Neural progenitor cell (in vitro differentiated cells): ENCODE results near the gene PRDM11. TPM values are rescaled to one million over a fixed set of nuclear protein-coding genes. Genes with fewer than 3 reads are reported as not detected.

Source experiments
- DNase-seq: peaks from one replicate; pipeline ENCODE4 v3.0.0-alpha.2; 2016; ENCODE audit warnings: low spot score
- H2AFZ ChIP-seq: fragments of 200-600 bp; sonication (generic); replicated peaks from 2 replicates; pipeline ENCODE4 v1.6.1; 2016; ENCODE audit warnings: antibody characterized with exemption
- H3F3A ChIP-seq: fragments of 200-600 bp; sonication (generic); 2 replicates; pipeline ENCODE4 v1.6.1; 2016; ENCODE audit warnings: antibody characterized with exemption, low read depth
- H3K27ac ChIP-seq: fragments of 200-600 bp; sonication (generic); 2 replicates; pipeline ENCODE4 v1.5.1; 2016; ENCODE audit warnings: mild to moderate bottlenecking
- H3K27me3 ChIP-seq: fragments of 200-600 bp; sonication (generic); 2 replicates; pipeline ENCODE4 v1.6.1; 2016; ENCODE audit warnings: mild to moderate bottlenecking, moderate library complexity
- H3K36me3 ChIP-seq: fragments of 200-600 bp; sonication (generic); 2 replicates; pipeline ENCODE4 v1.5.1; 2016
- H3K4me1 ChIP-seq: fragments of 200-600 bp; sonication (generic); 2 replicates; pipeline ENCODE4 v1.6.1; 2016; ENCODE audit warnings: mixed run types
- H3K4me2 ChIP-seq: fragments of 200-600 bp; sonication (generic); 2 replicates; pipeline ENCODE4 v1.6.1; 2016
- H3K4me3 ChIP-seq: fragments of 200-600 bp; sonication (generic); 2 replicates; pipeline ENCODE4 v1.5.1; 2016
- H3K79me2 ChIP-seq: fragments of 200-600 bp; sonication (generic); 2 replicates; pipeline ENCODE4 v1.6.1; 2016; ENCODE audit warnings: low read depth
- H3K9ac ChIP-seq: fragments of 200-600 bp; sonication (generic); 2 replicates; pipeline ENCODE4 v1.6.1; 2016
- H3K9me3 ChIP-seq: fragments of 200-600 bp; sonication (generic); 2 replicates; pipeline ENCODE4 v1.5.1; 2016; ENCODE audit warnings: low read depth
- H4K20me1 ChIP-seq: fragments of 200-600 bp; sonication (generic); 2 replicates; pipeline ENCODE4 v1.6.1; 2016; ENCODE audit warnings: low read depth
- H3K27ac Mint-ChIP-seq: 3 replicates; pipeline ENCODE4 v1.8.0; 2021; ENCODE audit warnings: mixed read lengths
- H3K27me3 Mint-ChIP-seq: 2 replicates; pipeline ENCODE4 v1.8.0; 2022; ENCODE audit warnings: low read depth, mild to moderate bottlenecking, inconsistent platforms, moderate library complexity, mixed read lengths; ENCODE audit not compliant: insufficient read depth
- H3K36me3 Mint-ChIP-seq: 3 replicates; pipeline ENCODE4 v1.8.0; 2021; ENCODE audit warnings: mixed read lengths
- H3K4me1 Mint-ChIP-seq: 3 replicates; pipeline ENCODE4 v1.8.0; 2021; ENCODE audit warnings: mixed read lengths
- H3K4me3 Mint-ChIP-seq: 3 replicates; pipeline ENCODE4 v1.8.0; 2021; ENCODE audit warnings: mild to moderate bottlenecking, moderate library complexity, mixed read lengths
- H3K9me3 Mint-ChIP-seq: 3 replicates; pipeline ENCODE4 v1.8.0; 2020; ENCODE audit warnings: mixed read lengths
- EZH2 ChIP-seq: fragments of 200-600 bp; sonication (generic); IDR thresholded peaks from 2 replicates; pipeline ENCODE4 v1.6.1; 2017; ENCODE audit warnings: antibody characterized with exemption, mild to moderate bottlenecking, moderate library complexity
- EZH2phosphoT487 ChIP-seq: fragments of 200-600 bp; sonication (generic); IDR thresholded peaks from 2 replicates; pipeline ENCODE4 v1.6.1; 2017; ENCODE audit warnings: antibody characterized with exemption
- total RNA-seq: library from RNA; depleted of rRNA; stranded (reverse); fragments of >200 nt; gene quantifications from 2 replicates; pipeline ENCODE4 v1.2.3, GENCODE V29; 2015; ENCODE audit warnings: low replicate concordance
- TF ChIP-seq, protein P1 (sequence below): fragments of 200-600 bp; sonication (generic); IDR thresholded peaks from 2 replicates; pipeline ENCODE4 v1.5.1; 2017; ENCODE audit warnings: antibody characterized with exemption, mild to moderate bottlenecking

PRDM11 gene
- total RNA-seq, 1 donor from 2014 or later, result 1.8 TPM

DNA sequence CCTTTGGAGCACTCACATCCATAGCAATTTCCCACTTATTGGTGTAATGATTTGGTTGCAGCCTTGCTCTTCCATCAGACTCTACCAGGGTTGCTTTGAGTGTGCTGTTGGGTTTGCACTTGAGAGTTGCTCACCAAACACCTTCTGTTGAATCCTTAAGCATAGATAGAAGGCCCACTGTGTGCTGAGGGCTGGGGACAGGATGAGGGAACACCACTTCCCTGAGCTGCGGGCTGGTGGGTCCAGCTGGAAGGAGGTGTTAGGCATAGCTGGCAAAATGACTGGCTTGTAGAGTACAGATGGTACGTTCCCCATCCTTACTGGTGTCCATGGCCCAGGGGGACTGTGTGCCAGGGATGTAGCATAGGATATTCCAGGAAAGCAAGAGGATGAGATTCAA is 3.9 kb downstream of the PRDM11 start:
- Mint-ChIP-seq H3K27ac (no peak overlapping the region), H3K9me3 (peaks cover 10% of the 10 kb centered on the region), H3K4me1 (peaks cover 25% of the 10 kb centered on the region), H3K27me3 (peaks cover 12% of the 10 kb centered on the region), H3K36me3 (peaks cover 3% of the 10 kb centered on the region), H3K4me3 (no peak overlapping the region)
- no peak for DNase-seq
- peaks cover 9% of the 10 kb centered on the region for H3K4me1 ChIP-seq
- H2AFZ ChIP-seq, result no peak overlapping the region
- H3K27me3 ChIP-seq, result peaks cover 14% of the 10 kb centered on the region
- no peaks in the 10 kb centered on the region for H4K20me1 ChIP-seq
- H3K4me2 ChIP-seq, result no peak overlapping the region
- no peaks in the 10 kb centered on the region for H3K9me3 ChIP-seq
- H3K36me3 ChIP-seq, result no peaks in the 10 kb centered on the region
- H3F3A ChIP-seq, result peaks cover 9% of the 10 kb centered on the region
- peaks cover 37% of the 10 kb centered on the region for H3K79me2 ChIP-seq
- no peak overlapping the region for H3K9ac ChIP-seq
- TF ChIP-seq, protein P1, sequence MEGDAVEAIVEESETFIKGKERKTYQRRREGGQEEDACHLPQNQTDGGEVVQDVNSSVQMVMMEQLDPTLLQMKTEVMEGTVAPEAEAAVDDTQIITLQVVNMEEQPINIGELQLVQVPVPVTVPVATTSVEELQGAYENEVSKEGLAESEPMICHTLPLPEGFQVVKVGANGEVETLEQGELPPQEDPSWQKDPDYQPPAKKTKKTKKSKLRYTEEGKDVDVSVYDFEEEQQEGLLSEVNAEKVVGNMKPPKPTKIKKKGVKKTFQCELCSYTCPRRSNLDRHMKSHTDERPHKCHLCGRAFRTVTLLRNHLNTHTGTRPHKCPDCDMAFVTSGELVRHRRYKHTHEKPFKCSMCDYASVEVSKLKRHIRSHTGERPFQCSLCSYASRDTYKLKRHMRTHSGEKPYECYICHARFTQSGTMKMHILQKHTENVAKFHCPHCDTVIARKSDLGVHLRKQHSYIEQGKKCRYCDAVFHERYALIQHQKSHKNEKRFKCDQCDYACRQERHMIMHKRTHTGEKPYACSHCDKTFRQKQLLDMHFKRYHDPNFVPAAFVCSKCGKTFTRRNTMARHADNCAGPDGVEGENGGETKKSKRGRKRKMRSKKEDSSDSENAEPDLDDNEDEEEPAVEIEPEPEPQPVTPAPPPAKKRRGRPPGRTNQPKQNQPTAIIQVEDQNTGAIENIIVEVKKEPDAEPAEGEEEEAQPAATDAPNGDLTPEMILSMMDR, result no peak
- no peak for TF ChIP-seq EZH2phosphoT487
- H3K4me3 ChIP-seq, result no peak overlapping the region
- no peak overlapping the region for H3K27ac ChIP-seq

DNA sequence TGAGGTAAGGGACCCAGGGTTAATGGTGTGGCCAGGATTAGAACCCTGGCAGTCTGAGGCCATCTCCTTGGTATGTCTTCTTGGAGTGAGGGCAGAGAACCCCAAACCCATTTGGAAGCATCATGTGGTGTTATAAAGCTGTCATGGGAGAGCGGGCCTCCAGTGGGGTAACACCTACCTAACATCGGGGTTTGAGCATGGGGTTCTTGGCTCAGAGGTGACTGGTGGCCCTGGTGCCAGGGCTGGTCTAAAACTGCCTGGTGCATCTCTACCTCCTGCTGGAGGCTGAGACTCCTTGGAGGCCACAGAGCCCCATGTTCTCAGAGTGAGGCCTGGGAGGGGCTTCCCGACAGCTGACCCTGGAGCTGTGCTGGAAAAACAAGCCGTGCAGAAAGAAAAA is 4.5 kb downstream of the PRDM11 start:
- peaks cover 6% of the 10 kb centered on the region for H3F3A ChIP-seq
- Mint-ChIP-seq H3K4me1 (peaks cover 19% of the 10 kb centered on the region), H3K4me3 (no peak overlapping the region), H3K9me3 (peaks cover 10% of the 10 kb centered on the region), H3K27me3 (peaks cover 12% of the 10 kb centered on the region), H3K27ac (no peak overlapping the region), H3K36me3 (peaks cover 3% of the 10 kb centered on the region)
- no peaks in the 10 kb centered on the region for H4K20me1 ChIP-seq
- no peak overlapping the region for H3K4me3 ChIP-seq
- DNase-seq, result no peak
- H3K4me1 ChIP-seq, result peaks cover 6% of the 10 kb centered on the region
- no peak overlapping the region for H3K27ac ChIP-seq
- no peaks in the 10 kb centered on the region for H3K9me3 ChIP-seq
- H3K27me3 ChIP-seq, result peaks cover 12% of the 10 kb centered on the region
- TF ChIP-seq EZH2phosphoT487, result no peak
- TF ChIP-seq, protein P1, result no peak
- no peak for TF ChIP-seq EZH2
- no peak overlapping the region for H3K9ac ChIP-seq
- H2AFZ ChIP-seq, result no peak overlapping the region
- H3K4me2 ChIP-seq, result no peak overlapping the region
- no peaks in the 10 kb centered on the region for H3K36me3 ChIP-seq
- peaks cover 37% of the 10 kb centered on the region for H3K79me2 ChIP-seq

DNA sequence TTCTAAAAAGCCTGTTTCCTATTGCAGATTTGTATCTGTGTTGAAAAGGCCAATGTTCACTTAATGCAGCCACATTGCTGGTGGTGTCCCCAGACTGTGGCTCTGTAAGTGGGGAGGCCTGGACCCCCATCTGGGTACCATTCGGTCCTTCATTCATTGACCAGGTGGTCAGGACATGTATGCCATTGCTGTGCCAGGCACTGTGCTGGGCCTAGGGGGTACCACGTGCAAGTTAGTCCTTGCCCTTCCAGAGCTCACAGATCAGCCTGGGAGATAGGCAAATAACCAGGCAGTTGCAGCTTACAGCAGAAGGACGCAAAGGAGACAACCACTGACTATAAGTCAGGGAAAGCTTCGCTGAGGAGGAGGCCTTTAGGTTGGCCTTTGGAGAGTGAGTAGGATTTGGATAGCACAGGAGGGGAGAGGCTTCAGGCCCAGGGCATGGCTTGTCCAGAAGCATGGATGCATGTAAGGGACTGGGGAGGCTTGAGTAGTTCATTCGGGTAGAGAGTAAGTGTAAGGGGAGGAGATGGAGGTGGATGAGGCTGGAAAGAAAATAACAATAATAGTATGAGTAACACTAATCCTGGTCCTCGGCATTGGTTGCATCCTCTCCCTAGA is 5.0 kb downstream of the PRDM11 start:
- Histone ChIP-seq H3K79me2 (peaks cover 37% of the 10 kb centered on the region), H3K36me3 (no peaks in the 10 kb centered on the region), H3K4me1 (peaks cover 5% of the 10 kb centered on the region), H3F3A (peaks cover under 1% of the 10 kb centered on the region), H3K9me3 (no peaks in the 10 kb centered on the region), H3K27ac (no peak overlapping the region), H3K4me2 (no peak overlapping the region), H3K9ac (no peak overlapping the region), H3K27me3 (peaks cover 12% of the 10 kb centered on the region), H4K20me1 (no peaks in the 10 kb centered on the region), H2AFZ (no peak overlapping the region), H3K4me3 (no peak overlapping the region)
- Mint-ChIP-seq H3K36me3 (peaks cover 3% of the 10 kb centered on the region), H3K27me3 (peaks cover 12% of the 10 kb centered on the region), H3K4me1 (peaks cover 19% of the 10 kb centered on the region), H3K27ac (no peak overlapping the region), H3K4me3 (no peak overlapping the region), H3K9me3 (peaks cover 10% of the 10 kb centered on the region)
- DNase-seq, result no peak
- TF ChIP-seq EZH2phosphoT487 (no peak), EZH2 (no peak)
- TF ChIP-seq, protein P1, result no peak
